HG02938 (cell line): ENCODE measurements around the gene MTMR6.
"Not testable (repeated sequence)": the region's sequence is repeated elsewhere in the genome, so short reads cannot be mapped to it uniquely, and the experiment has no call there.

ENCODE experiments used
- ATAC-seq: cut with Tn5 transposase; IDR thresholded peaks from one replicate; pipeline ENCODE4 v1.9.1; 2021; ENCODE audit warnings: mild to moderate bottlenecking, moderate library complexity; ENCODE audit not compliant: unreplicated experiment

The MTMR6 gene

GRCh38 chr13:25286969-25287961 is at the start of gene MTMR6:
MTMR6 (minus strand) TSS chr13:25287488; CDS start chr13:25287247, 241 bp downstream.
- peak; percentile 93 for ATAC-seq

- no peak for ATAC-seq
Measured at GRCh38 chr13:25335856-25336255, 48.6 kb upstream of the MTMR6 start.

GRCh38 chr13:25330541-25330940 is 43.3 kb upstream of the MTMR6 start:
- ATAC-seq: no peak

GRCh38 chr13:25329706-25330105 is 42.4 kb upstream of the MTMR6 start:
- ATAC-seq: no peak

- ATAC-seq: no peak
Measured at GRCh38 chr13:25324100-25324499, 36.8 kb upstream of the MTMR6 start.

GRCh38 chr13:25319771-25320170 is 32.5 kb upstream of the MTMR6 start:
- no peak for ATAC-seq

- ATAC-seq: not testable (repeated sequence)
Measured at GRCh38 chr13:25318946-25319345, 31.7 kb upstream of the MTMR6 start.

- ATAC-seq: no peak
Measured at GRCh38 chr13:25310891-25311290, 23.6 kb upstream of the MTMR6 start.

- ATAC-seq: no peak
Measured at GRCh38 chr13:25306671-25307464, 19.6 kb upstream of the MTMR6 start.

- ATAC-seq: no peak
Measured at GRCh38 chr13:25302121-25302520, 14.8 kb upstream of the MTMR6 start.

- peak; percentile 96 for ATAC-seq
Measured at GRCh38 chr13:25301347-25302113, 14.2 kb upstream of the MTMR6 start, which contains the start of gene NUP58. NUP58 (plus strand) TSS chr13:25301625; CDS start chr13:25301774, 149 bp downstream.

GRCh38 chr13:25300861-25301346 is 13.6 kb upstream of the MTMR6 start:
- ATAC-seq: peak; percentile 32

- ATAC-seq: no peak
Measured at GRCh38 chr13:25295701-25296100, 8.4 kb upstream of the MTMR6 start.

GRCh38 chr13:25295228-25295627 is 7.9 kb upstream of the MTMR6 start:
- ATAC-seq: no peak

GRCh38 chr13:25292301-25292700 is 5.0 kb upstream of the MTMR6 start:
- no peak for ATAC-seq

GRCh38 chr13:25291691-25292090 is 4.4 kb upstream of the MTMR6 start:
- ATAC-seq: no peak

GRCh38 chr13:25288966-25289365 is 1.7 kb upstream of the MTMR6 start:
- no peak for ATAC-seq

GRCh38 chr13:25286308-25286968 is 850 bp downstream of the MTMR6 start:
- peak; percentile 35 for ATAC-seq

- ATAC-seq: no peak
Measured at GRCh38 chr13:25281935-25282332, 5.4 kb downstream of the MTMR6 start.
